ENCODE measurements around the gene DMRTB1.
"Not testable (repeated sequence)": the region's sequence is repeated elsewhere in the genome, so short reads cannot be mapped to it uniquely, and the experiment has no call there.

DMRTB1 gene

GRCh38 chr1:53434405-53435007 lies 24.7 kb upstream of the DMRTB1 start:
- not testable (repeated sequence) for H3K9ac ChIP-seq (ENCODE audit: low read length in 5 of 5); H3K27me3 ChIP-seq (ENCODE audit: control insufficient read depth in 5 of 5, insufficient read depth in 4 of 5, low read length in 5 of 5); H3K9me3 ChIP-seq (ENCODE audit: control insufficient read depth in 5 of 5, low read length in 5 of 5); H3K4me1 ChIP-seq (ENCODE audit: control insufficient read depth in 5 of 5, insufficient read depth in 5 of 5, low read length in 5 of 5); H3K4me3 ChIP-seq (ENCODE audit: low read depth in 1 of 5, low read length in 5 of 5); H3K36me3 ChIP-seq (ENCODE audit: control insufficient read depth in 5 of 5, insufficient read depth in 5 of 5, low read length in 5 of 5); H3K27ac ChIP-seq (ENCODE audit: low read depth, low read length)

- Histone ChIP-seq H3K27ac (ENCODE audit: low read depth, low read length) (no peak overlapping the region), H3K36me3 (ENCODE audit: control insufficient read depth in 5 of 5, insufficient read depth in 5 of 5, low read length in 5 of 5) (no peaks in the 10 kb centered on the region), H3K27me3 (ENCODE audit: control insufficient read depth in 5 of 5, insufficient read depth in 4 of 5, low read length in 5 of 5) (no peaks in the 10 kb centered on the region), H3K9me3 (ENCODE audit: control insufficient read depth in 5 of 5, low read length in 5 of 5) (no peaks in the 10 kb centered on the region), H3K9ac (ENCODE audit: low read length in 5 of 5) (no peak overlapping the region), H3K4me3 (ENCODE audit: low read depth in 1 of 5, low read length in 5 of 5) (no peak overlapping the region), H3K4me1 (ENCODE audit: control insufficient read depth in 5 of 5, insufficient read depth in 5 of 5, low read length in 5 of 5) (no peaks in the 10 kb centered on the region)
These were observed 24.0 kb upstream of the DMRTB1 start for GRCh38 chr1:53435151-53435550.

- no peaks in the 10 kb centered on the region for H3K9me3 ChIP-seq (ENCODE audit: control insufficient read depth in 5 of 5, low read length in 5 of 5)
- H3K4me3 ChIP-seq (ENCODE audit: low read depth in 1 of 5, low read length in 5 of 5): no peak overlapping the region
- no peak overlapping the region for H3K27ac ChIP-seq (ENCODE audit: low read depth, low read length)
- no peak overlapping the region for H3K9ac ChIP-seq (ENCODE audit: low read length in 5 of 5)
- H3K36me3 ChIP-seq (ENCODE audit: control insufficient read depth in 5 of 5, insufficient read depth in 5 of 5, low read length in 5 of 5): no peaks in the 10 kb centered on the region
- H3K4me1 ChIP-seq (ENCODE audit: control insufficient read depth in 5 of 5, insufficient read depth in 5 of 5, low read length in 5 of 5): no peaks in the 10 kb centered on the region
- H3K27me3 ChIP-seq (ENCODE audit: control insufficient read depth in 5 of 5, insufficient read depth in 4 of 5, low read length in 5 of 5): no peaks in the 10 kb centered on the region
These were observed 20.5 kb upstream of the DMRTB1 start for GRCh38 chr1:53438427-53439336.

GRCh38 chr1:53439337-53440207 lies 19.6 kb upstream of the DMRTB1 start:
- Histone ChIP-seq H3K27ac (ENCODE audit: low read depth, low read length) (no peak overlapping the region), H3K27me3 (ENCODE audit: control insufficient read depth in 5 of 5, insufficient read depth in 4 of 5, low read length in 5 of 5) (no peaks in the 10 kb centered on the region), H3K4me3 (ENCODE audit: low read depth in 1 of 5, low read length in 5 of 5) (no peak overlapping the region), H3K9me3 (ENCODE audit: control insufficient read depth in 5 of 5, low read length in 5 of 5) (no peaks in the 10 kb centered on the region), H3K9ac (ENCODE audit: low read length in 5 of 5) (no peak overlapping the region), H3K36me3 (ENCODE audit: control insufficient read depth in 5 of 5, insufficient read depth in 5 of 5, low read length in 5 of 5) (no peaks in the 10 kb centered on the region), H3K4me1 (ENCODE audit: control insufficient read depth in 5 of 5, insufficient read depth in 5 of 5, low read length in 5 of 5) (no peaks in the 10 kb centered on the region)

DNA sequence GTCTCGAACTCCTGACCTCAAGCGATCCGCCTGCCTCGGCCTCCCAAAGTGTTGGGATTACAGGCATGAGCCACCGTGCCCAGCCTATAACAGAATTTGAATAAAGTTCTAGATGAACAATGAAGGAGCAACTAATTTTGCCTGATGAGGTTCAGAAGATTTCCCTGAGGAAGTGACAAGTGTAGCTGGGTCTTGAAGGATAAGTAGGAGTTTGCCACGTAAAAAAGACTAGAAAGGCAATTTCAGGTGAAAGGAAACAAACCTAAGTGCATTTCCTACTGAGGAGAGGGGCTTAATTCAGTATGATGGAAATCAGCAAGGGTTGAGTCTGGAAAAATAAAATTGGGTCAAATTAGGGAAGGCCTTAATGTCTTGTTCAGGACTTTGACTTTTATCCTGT lies 18.6 kb upstream of the DMRTB1 start:
- Histone ChIP-seq H3K27ac (ENCODE audit: low read depth, low read length) (no peak overlapping the region), H3K4me1 (ENCODE audit: control insufficient read depth in 5 of 5, insufficient read depth in 5 of 5, low read length in 5 of 5) (no peaks in the 10 kb centered on the region), H3K9me3 (ENCODE audit: control insufficient read depth in 5 of 5, low read length in 5 of 5) (no peaks in the 10 kb centered on the region), H3K36me3 (ENCODE audit: control insufficient read depth in 5 of 5, insufficient read depth in 5 of 5, low read length in 5 of 5) (no peaks in the 10 kb centered on the region), H3K9ac (ENCODE audit: low read length in 5 of 5) (no peak overlapping the region), H3K4me3 (ENCODE audit: low read depth in 1 of 5, low read length in 5 of 5) (no peak overlapping the region), H3K27me3 (ENCODE audit: control insufficient read depth in 5 of 5, insufficient read depth in 4 of 5, low read length in 5 of 5) (no peaks in the 10 kb centered on the region)

- Histone ChIP-seq H3K36me3 (ENCODE audit: control insufficient read depth in 5 of 5, insufficient read depth in 5 of 5, low read length in 5 of 5) (no peaks in the 10 kb centered on the region), H3K9me3 (ENCODE audit: control insufficient read depth in 5 of 5, low read length in 5 of 5) (no peaks in the 10 kb centered on the region), H3K4me1 (ENCODE audit: control insufficient read depth in 5 of 5, insufficient read depth in 5 of 5, low read length in 5 of 5) (no peaks in the 10 kb centered on the region), H3K27me3 (ENCODE audit: control insufficient read depth in 5 of 5, insufficient read depth in 4 of 5, low read length in 5 of 5) (no peaks in the 10 kb centered on the region), H3K27ac (ENCODE audit: low read depth, low read length) (no peak overlapping the region), H3K9ac (ENCODE audit: low read length in 5 of 5) (no peak overlapping the region), H3K4me3 (ENCODE audit: low read depth in 1 of 5, low read length in 5 of 5) (no peak overlapping the region)
These were observed 16.9 kb upstream of the DMRTB1 start for GRCh38 chr1:53442299-53442698.

DNA sequence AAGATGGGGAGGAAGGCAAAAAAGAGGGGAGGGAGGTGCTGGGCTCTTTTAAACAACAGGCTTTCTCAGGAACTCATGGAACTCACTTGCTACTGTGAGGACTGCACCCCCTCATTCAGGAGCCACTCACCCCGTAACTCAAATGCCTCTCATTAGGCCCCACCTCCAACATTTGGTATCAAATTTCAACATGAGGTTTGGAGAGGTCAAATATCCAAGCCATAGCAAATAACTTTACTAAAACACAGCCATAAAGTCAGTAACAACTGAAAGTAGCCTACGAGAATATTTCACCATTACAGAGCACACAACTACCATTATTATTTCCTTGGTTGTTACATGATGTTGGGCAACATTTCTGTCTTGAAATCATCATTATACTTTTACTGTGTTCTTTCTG lies 13.1 kb upstream of the DMRTB1 start:
- no peaks in the 10 kb centered on the region for H3K36me3 ChIP-seq (ENCODE audit: control insufficient read depth in 5 of 5, insufficient read depth in 5 of 5, low read length in 5 of 5)
- H3K9ac ChIP-seq (ENCODE audit: low read length in 5 of 5): no peak overlapping the region
- H3K4me3 ChIP-seq (ENCODE audit: low read depth in 1 of 5, low read length in 5 of 5): no peak overlapping the region
- no peaks in the 10 kb centered on the region for H3K4me1 ChIP-seq (ENCODE audit: control insufficient read depth in 5 of 5, insufficient read depth in 5 of 5, low read length in 5 of 5)
- H3K27me3 ChIP-seq (ENCODE audit: control insufficient read depth in 5 of 5, insufficient read depth in 4 of 5, low read length in 5 of 5): peaks cover 0 to 4% (median 2%) of the 10 kb centered on the region in 5 donors
- H3K9me3 ChIP-seq (ENCODE audit: control insufficient read depth in 5 of 5, low read length in 5 of 5): no peaks in the 10 kb centered on the region
- H3K27ac ChIP-seq (ENCODE audit: low read depth, low read length): no peak overlapping the region

DNA sequence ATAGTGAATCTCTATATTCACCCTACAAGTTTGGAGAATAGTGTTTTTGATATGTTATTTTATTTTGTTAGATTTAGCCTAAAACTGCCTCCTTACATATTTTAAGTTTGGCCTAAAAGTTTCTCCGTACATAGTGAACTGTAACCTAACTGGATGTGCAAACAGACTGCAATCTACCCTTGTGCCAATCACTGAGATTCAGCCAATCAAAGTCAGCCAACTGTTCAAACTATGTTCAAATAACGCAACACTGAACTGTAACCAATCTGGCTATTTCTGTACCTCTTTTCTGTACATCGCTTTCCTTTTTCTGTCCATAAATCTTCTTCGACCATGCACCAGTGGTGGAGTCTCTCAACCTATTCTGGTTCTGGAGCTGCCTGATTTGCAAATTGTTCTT lies 11.8 kb upstream of the DMRTB1 start:
- Histone ChIP-seq H3K4me3 (ENCODE audit: low read depth in 1 of 5, low read length in 5 of 5) (peak overlapping the region in 1 of 5 donors; percentile 31), H3K27me3 (ENCODE audit: control insufficient read depth in 5 of 5, insufficient read depth in 4 of 5, low read length in 5 of 5) (peaks cover 0 to 4% (median 2%) of the 10 kb centered on the region in 5 donors), H3K9me3 (ENCODE audit: control insufficient read depth in 5 of 5, low read length in 5 of 5) (no peaks in the 10 kb centered on the region), H3K27ac (ENCODE audit: low read depth, low read length) (no peak overlapping the region), H3K36me3 (ENCODE audit: control insufficient read depth in 5 of 5, insufficient read depth in 5 of 5, low read length in 5 of 5) (no peaks in the 10 kb centered on the region), H3K9ac (ENCODE audit: low read length in 5 of 5) (no peak overlapping the region), H3K4me1 (ENCODE audit: control insufficient read depth in 5 of 5, insufficient read depth in 5 of 5, low read length in 5 of 5) (no peaks in the 10 kb centered on the region)

GRCh38 chr1:53448241-53448841 lies 10.9 kb upstream of the DMRTB1 start:
- no peaks in the 10 kb centered on the region for H3K36me3 ChIP-seq (ENCODE audit: control insufficient read depth in 5 of 5, insufficient read depth in 5 of 5, low read length in 5 of 5)
- no peak overlapping the region for H3K9ac ChIP-seq (ENCODE audit: low read length in 5 of 5)
- H3K4me1 ChIP-seq (ENCODE audit: control insufficient read depth in 5 of 5, insufficient read depth in 5 of 5, low read length in 5 of 5): no peaks in the 10 kb centered on the region
- peaks cover 0 to 4% (median 2%) of the 10 kb centered on the region in 5 donors for H3K27me3 ChIP-seq (ENCODE audit: control insufficient read depth in 5 of 5, insufficient read depth in 4 of 5, low read length in 5 of 5)
- H3K4me3 ChIP-seq (ENCODE audit: low read depth in 1 of 5, low read length in 5 of 5): no peak overlapping the region
- no peaks in the 10 kb centered on the region for H3K9me3 ChIP-seq (ENCODE audit: control insufficient read depth in 5 of 5, low read length in 5 of 5)
- H3K27ac ChIP-seq (ENCODE audit: low read depth, low read length): no peak overlapping the region
